HEK293T (cell line): ENCODE data around the gene KRT80.

Experiments used
- CTCF ChIA-PET: fragments of 350-600 bp; formaldehyde crosslinking; extraction: SDS; loops from one replicate; lab custom pipeline; 2021; ENCODE audit warnings: antibody characterized with exemption, inconsistent platforms; lab: Yijun Ruan, JAX
- POLR2A ChIA-PET: fragments of 350-600 bp; formaldehyde crosslinking; extraction: SDS; loops from one replicate; lab custom pipeline; 2020; ENCODE audit warnings: antibody characterized with exemption, inconsistent platforms; lab: Yijun Ruan, JAX
- DNase-seq: peaks from one replicate; pipeline ENCODE4 v3.0.0; 2012; ENCODE audit warnings: mixed read lengths; ENCODE audit errors: extremely low spot score
- ARNT ChIP-seq: fragments of 450-650 bp; IDR thresholded peaks from 2 replicates; pipeline ENCODE4 v1.6.1; 2017; ENCODE audit warnings: mild to moderate bottlenecking
- BHLHE40 ChIP-seq: fragments of 450-650 bp; IDR thresholded peaks from 2 replicates; pipeline ENCODE4 v1.6.1; 2016; ENCODE audit warnings: mild to moderate bottlenecking, moderate library complexity, borderline replicate concordance
- CTBP1 ChIP-seq: fragments of 450-650 bp; IDR thresholded peaks from 2 replicates; pipeline ENCODE4 v1.6.1; 2016; ENCODE audit warnings: borderline replicate concordance
- ELF4 ChIP-seq: fragments of 450-650 bp; IDR thresholded peaks from 2 replicates; pipeline ENCODE4 v1.6.1; 2017; ENCODE audit warnings: antibody characterized with exemption
- FOXA1 ChIP-seq: fragments of 450-650 bp; IDR thresholded peaks from 2 replicates; pipeline ENCODE4 v1.6.1; 2016; ENCODE audit warnings: mild to moderate bottlenecking
- FOXK2 ChIP-seq: fragments of 450-650 bp; IDR thresholded peaks from 2 replicates; pipeline ENCODE4 v1.6.1; 2016; ENCODE audit warnings: mild to moderate bottlenecking
- FOXM1 ChIP-seq: fragments of 450-650 bp; IDR thresholded peaks from 2 replicates; pipeline ENCODE4 v1.6.1; 2017; ENCODE audit warnings: mild to moderate bottlenecking, borderline replicate concordance
- HDGF ChIP-seq: fragments of 450-650 bp; IDR thresholded peaks from 2 replicates; pipeline ENCODE4 v1.6.1; 2017; ENCODE audit warnings: antibody characterized with exemption, borderline replicate concordance
- L3MBTL2 ChIP-seq: fragments of 450-650 bp; conservative IDR thresholded peaks from 2 replicates; pipeline ENCODE4 v1.6.1; 2016; ENCODE audit warnings: mild to moderate bottlenecking
- LEF1 ChIP-seq: fragments of 450-650 bp; IDR thresholded peaks from 2 replicates; pipeline ENCODE4 v1.6.1; 2017; ENCODE audit warnings: mild to moderate bottlenecking, borderline replicate concordance
- NFRKB ChIP-seq: fragments of 450-650 bp; IDR thresholded peaks from 2 replicates; pipeline ENCODE4 v1.6.1; 2016; ENCODE audit warnings: mild to moderate bottlenecking, moderate library complexity
- PKNOX1 ChIP-seq: fragments of 450-650 bp; IDR thresholded peaks from 2 replicates; pipeline ENCODE4 v1.6.1; 2016
- SP1 ChIP-seq: fragments of 450-650 bp; IDR thresholded peaks from 2 replicates; pipeline ENCODE4 v1.6.1; 2017
- SUZ12 ChIP-seq: fragments of 450-650 bp; IDR thresholded peaks from 2 replicates; pipeline ENCODE4 v1.6.1; 2016; ENCODE audit warnings: mild to moderate bottlenecking
- TARDBP ChIP-seq: fragments of 450-650 bp; IDR thresholded peaks from 2 replicates; pipeline ENCODE4 v1.6.1; 2016
- ZNF384 ChIP-seq: fragments of 450-650 bp; IDR thresholded peaks from 2 replicates; pipeline ENCODE4 v1.6.1; 2016

KRT80 gene

DNA sequence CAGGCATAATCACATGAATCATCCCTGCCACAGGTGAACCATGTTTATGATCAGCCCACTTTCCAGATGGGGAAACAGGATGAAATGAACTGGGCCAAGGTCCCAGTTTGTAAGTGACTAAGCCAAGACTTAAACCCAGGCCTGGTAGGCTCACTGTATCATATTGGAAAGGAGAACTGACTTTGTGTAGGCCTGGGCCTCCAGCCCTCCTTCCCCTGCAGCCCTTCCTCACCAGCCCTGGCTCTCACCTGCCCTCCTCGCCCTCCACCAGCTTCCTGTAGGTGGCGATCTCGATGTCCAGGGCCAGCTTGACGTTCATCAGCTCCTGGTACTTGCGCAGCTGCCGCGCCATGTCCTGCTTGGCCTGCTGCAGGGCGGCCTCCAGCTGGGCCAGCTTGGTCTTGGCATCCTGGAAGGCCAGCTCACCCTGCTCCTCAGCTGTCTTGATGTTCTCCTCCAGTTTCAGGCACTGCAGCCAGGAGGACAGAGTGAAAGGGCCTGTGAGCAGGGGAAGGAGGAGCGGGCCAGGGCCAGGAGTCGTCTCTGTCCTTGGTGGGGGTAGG, 19.8 kb downstream of the KRT80 start:
- ChIA-PET CTCF (interaction anchor here (0.6 to 2.3 kb wide), 4 partner anchors 15 to 1042 kb away, joined by 3 to 5 read pairs (median 4); no protein-coding TSS in a partner anchor), POLR2A (no interaction called here)
- no peak for TF ChIP-seq TARDBP
- peak; percentile 28 for DNase-seq

- CTCF ChIA-PET, result interaction anchor here (0.6 to 0.7 kb wide), 3 partner anchors 22 to 1184 kb away, joined by 3 read pairs; no protein-coding TSS in a partner anchor
- POLR2A ChIA-PET, result interaction anchor here (0.8 kb wide), 1 partner anchor 140 kb away, joined by 3 read pairs; no protein-coding TSS in a partner anchor
- TF ChIP-seq BHLHE40 (no peak), CTBP1 (no peak), TARDBP (no peak), ZNF384 (no peak), FOXK2 (no peak), ARNT (no peak), PKNOX1 (no peak), L3MBTL2 (no peak), SUZ12 (no peak), FOXA1 (no peak), HDGF (no peak), FOXM1 (no peak), LEF1 (no peak), NFRKB (no peak), SP1 (no peak), ELF4 (no peak)
- no peak for DNase-seq
These were observed 21.0 kb downstream of the KRT80 start for GRCh38 chr12:52170827-52171226.

DNA sequence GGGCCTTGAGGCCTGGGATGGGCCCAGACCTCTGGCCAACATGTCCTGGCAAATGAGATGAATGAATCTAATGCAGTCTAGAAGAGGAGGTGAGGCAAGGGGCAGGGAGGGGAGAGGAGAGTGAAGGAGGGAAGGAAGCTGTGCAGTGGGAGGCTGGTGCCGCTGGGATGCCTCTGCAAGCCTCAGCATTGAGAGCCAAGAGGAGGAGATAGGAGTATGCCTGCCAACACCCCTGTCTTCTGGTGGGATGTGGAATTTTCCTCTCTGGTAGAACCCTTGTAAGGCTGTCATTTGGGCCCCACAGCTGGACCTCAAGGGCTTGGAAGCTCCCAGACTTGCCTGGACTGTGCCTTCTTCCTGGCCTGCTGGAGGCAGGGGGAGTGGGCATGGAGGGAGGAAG, 21.9 kb downstream of the KRT80 start:
- CTCF ChIA-PET, result no interaction called here
- POLR2A ChIA-PET, result no interaction called here

GRCh38 chr12:52168019-52168717, 23.6 kb downstream of the KRT80 start:
- TF ChIP-seq L3MBTL2 (no peak), FOXM1 (no peak), ELF4 (no peak), HDGF (no peak), ARNT (no peak), LEF1 (no peak), TARDBP (no peak), NFRKB (no peak), SP1 (no peak), PKNOX1 (no peak), ZNF384 (no peak), FOXA1 (no peak), SUZ12 (no peak), FOXK2 (no peak), BHLHE40 (no peak), CTBP1 (no peak)
- DNase-seq, result no peak
- POLR2A ChIA-PET, result no interaction called here
- CTCF ChIA-PET, result no interaction called here

More for the DNA sequence above, 21.9 kb downstream of the KRT80 start:
- no peak for DNase-seq
- TF ChIP-seq SP1 (no peak), HDGF (no peak), FOXK2 (no peak), ELF4 (no peak), NFRKB (no peak)

GRCh38 chr12:52167526-52167925, 24.3 kb downstream of the KRT80 start:
- TF ChIP-seq FOXM1 (no peak), PKNOX1 (no peak), BHLHE40 (no peak), ZNF384 (no peak), TARDBP (no peak), HDGF (no peak), CTBP1 (no peak), L3MBTL2 (no peak), NFRKB (no peak)
- POLR2A ChIA-PET, result no interaction called here
- CTCF ChIA-PET, result no interaction called here
- DNase-seq, result no peak

DNA sequence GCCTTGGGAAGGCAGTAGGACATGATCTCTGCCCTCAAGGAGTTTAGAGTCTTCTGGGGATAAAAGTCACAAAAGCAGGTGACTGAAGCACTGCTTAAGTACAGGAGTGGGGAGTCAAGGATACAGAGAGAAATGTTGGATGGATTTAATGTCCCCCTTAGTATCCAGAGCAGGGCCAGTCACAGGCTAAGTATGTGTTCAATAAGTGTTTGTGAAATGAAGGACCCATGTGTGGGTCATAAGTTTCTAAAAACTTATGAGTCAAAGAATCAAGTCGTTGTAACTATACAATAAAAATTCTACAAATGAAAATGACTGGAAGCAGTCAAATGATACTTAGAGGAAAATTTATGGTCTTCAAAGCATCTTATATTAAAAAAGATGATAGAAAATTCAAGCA, 25.1 kb downstream of the KRT80 start:
- TF ChIP-seq TARDBP (no peak), FOXM1 (no peak), FOXK2 (no peak), NFRKB (no peak), CTBP1 (no peak), ZNF384 (no peak), ARNT (no peak), PKNOX1 (no peak), BHLHE40 (no peak)
- POLR2A ChIA-PET, result no interaction called here
- DNase-seq, result no peak
- CTCF ChIA-PET, result no interaction called here
